Hepatic stellate cell (primary cell): ENCODE data around the gene SLMAP.
A peak's percentile ranks its signal among the peaks of the same experiment; 100 is the strongest.

ENCODE experiments used
- DNase-seq: peaks from one replicate; pipeline ENCODE4 v3.0.0; 2011; ENCODE audit warnings: low spot score

SLMAP gene

GRCh38 chr3:57755741-57756527, at the start of gene SLMAP:
Gene SLMAP (plus strand): TSS chr3:57756309. CDS start chr3:57757652, 1,343 bp downstream.
- DNase-seq, result peak; percentile 95

DNA sequence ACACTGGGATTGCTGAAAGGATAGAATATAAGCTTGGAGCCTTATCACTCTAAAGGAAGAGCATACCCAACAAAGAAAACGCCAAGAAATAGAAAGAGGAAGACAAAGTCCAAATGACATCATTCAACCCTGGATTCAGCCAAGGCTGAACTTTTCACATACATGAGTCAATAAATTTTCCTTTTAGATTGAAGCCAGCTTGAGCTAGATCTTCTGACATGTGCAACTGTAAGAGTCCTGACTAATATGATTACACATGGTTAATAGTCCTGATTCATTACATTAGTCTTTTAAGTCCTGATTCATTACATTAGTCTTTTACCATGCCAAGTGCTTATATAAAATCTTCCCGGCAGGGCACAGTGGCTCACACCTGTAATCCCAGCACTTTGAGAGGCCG, 49.6 kb upstream of the SLMAP start:
- DNase-seq, result peak; percentile 34

- DNase-seq, result no peak
Measured at GRCh38 chr3:57709031-57709430, 47.1 kb upstream of the SLMAP start.

DNA sequence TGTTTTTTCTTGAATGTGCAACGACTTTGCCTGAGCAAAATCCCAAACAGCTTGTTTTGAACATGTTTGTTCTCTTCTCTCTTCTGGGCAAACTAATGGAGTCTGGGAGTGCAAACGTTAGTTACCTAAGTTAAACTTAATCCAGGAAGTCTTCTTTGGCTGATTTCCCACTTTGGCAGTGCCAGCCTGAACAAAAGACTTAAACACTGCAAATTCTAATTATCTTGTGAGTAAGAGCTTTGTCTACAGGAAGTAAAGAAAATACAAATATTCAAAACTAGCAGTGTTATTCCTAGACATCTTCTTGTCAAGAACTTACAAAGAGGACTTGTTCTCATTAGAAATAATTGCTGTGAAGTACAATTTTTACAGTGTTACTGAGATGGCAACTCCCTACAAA, 46.5 kb upstream of the SLMAP start:
- DNase-seq, result no peak

DNA sequence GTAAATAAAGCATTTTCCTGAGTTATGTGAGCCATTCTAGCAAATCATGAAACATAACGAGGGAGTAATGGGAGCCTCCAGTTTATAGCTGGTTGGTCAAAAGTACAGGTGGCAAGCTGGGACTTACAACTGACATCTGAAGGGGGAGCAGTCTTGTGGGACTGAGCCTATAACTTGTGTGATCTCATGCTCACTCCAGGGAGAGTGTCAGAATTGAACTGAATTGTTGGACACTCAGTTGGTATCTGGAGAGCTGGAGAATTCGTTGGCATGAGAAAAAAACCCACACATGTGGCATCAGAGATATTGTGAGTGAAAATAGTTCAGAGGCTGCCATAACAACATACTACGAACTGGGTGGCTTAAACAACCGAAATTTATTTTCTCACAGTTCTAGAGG, 40.4 kb upstream of the SLMAP start:
- DNase-seq, result no peak

DNA sequence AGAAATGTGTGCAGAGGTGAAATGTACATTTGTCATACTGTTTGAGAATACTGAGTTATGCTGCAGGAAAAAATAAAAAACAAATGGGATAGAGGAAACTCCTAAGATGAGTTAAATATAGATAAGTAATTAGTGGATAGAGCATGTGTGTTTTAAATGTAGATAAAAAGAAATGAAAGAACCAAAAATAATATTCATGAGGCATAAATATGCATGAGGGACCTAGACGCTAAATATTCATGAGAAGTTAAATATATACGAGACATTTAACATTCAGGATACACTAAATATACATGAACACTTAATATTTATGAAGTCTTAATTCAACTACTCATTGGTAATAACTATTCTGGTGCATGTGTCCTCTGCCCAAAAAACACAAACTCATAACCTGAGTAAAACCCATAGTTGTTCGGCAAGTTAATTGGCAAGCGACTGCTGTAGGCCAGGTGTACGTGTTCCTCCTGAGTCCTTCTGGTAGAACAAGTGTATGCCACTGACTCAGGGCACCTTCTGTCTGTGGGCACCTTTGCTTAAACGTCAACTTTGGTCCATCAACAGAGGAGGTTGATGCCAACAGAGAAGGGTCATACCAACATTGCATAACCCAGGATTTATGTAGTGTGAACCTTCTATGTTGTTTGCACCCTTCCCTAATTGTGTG, 38.8 kb upstream of the SLMAP start:
- DNase-seq, result no peak

GRCh38 chr3:57718118-57718517, 38.0 kb upstream of the SLMAP start:
- no peak for DNase-seq

DNA sequence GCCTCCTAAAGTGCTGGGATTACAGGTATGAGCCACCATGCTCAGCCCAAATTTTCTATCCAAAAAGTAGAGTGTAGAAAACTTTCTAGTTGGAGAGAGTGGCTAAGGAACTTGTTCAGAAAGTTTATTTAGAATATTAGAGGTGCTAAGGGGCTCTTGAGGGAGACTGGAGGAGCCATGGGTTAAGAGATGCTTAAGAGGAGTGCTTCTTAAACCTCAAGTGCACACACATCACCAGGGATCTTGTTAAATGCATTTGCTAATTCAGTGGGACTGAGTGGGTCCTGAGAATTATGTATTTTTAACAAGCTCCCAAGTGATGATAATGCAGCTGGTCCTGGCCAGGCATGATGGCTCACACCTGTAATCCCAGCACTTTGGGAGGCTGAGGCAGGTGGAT, 29.7 kb upstream of the SLMAP start:
- no peak for DNase-seq

- DNase-seq, result no peak
Measured at GRCh38 chr3:57727106-57727505, 29.0 kb upstream of the SLMAP start.

DNA sequence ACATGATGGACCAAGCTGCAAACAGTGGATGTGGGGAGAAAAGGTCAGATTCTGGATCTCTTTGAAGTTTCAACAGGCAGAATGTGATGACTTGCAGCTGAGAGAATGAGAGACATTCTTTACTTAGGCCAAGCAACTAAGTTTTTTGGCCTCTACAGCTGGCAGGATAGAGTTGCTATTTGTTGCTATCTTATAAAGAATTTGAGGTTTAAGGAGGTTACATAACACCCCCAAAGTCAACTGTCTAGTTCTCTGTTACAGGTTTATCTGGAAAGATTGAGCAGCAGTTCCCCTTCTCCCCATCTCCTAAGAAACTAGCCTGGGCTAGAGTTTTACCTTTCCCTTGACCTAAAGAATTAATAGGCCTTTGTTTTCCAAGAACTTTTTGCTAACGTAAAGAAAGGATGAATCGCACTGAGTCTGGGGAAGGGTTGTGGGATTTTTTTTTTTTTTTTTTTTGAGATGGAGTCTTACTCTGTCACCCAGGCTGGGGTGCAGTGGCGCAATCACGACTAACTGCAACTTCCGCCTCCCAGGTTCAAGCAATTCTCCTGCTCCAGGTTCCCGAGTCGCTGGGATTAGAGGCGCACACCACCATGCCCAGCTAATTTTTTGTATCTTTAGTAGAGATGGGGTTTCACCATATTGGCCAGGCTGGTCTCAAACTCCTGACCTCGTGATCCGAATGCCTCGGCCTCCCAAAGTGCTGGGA, 26.6 kb upstream of the SLMAP start:
- DNase-seq, result no peak

GRCh38 chr3:57730682-57731081, 25.4 kb upstream of the SLMAP start:
- no peak for DNase-seq

- no peak for DNase-seq
Measured at GRCh38 chr3:57731311-57731710, 24.8 kb upstream of the SLMAP start.

DNA sequence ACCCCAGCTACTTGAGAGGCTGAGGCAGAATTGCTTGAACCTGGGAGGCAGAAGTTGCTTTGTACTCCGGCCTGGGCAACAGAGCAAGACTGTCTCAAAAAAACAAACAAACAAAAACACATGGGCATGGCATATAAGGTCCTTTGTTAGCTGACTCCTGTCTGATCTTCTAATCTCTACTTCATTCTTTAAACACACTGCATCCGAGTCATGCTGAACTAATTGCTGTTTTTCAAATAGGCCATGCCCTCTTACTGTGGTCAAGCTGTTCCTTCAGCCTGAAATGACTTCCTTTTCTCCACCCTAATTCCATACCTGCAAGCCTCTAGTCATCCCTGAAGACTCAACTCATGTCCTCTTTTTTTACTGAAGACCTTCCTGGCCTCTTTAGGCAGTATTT, 22.3 kb upstream of the SLMAP start:
- DNase-seq, result no peak

DNA sequence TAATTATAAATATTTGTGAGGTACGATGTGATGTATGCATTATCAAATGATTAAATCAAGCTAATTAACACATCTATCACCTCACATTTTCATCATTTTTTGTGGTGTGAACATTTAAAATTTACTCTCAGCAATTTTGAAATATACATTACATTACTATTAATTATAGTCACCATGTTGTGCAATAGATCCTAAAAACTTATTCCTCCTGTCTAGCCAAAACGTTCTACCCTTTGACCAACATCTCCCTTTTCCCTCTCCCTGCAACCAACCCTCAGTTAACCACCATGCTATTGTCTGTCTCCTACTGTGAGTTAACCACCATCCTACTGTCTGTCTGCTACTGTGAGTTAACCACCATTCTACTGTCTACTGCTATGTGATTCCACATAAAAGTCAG, 20.7 kb upstream of the SLMAP start:
- DNase-seq, result no peak

GRCh38 chr3:57737840-57738239, 18.3 kb upstream of the SLMAP start:
- no peak for DNase-seq

GRCh38 chr3:57738391-57738790, 17.7 kb upstream of the SLMAP start:
- no peak for DNase-seq

DNA sequence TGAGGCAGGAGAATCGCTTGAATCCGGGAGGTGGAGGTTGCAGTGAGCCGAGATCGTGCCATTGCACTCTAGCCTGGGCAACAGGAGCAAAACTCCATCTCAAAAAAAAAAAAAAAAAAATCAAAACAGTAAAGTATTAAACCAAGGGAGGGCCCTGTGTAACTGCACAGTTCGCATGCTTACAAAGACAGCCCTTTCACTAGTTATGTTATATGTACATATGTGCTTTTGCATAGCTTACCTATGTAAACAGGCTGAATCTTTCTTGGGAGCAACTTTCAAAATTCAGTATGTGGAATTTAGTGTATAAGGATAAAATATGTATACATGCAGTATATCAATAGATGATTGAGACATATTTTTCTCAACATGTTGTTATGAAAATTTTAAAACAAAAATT, 16.1 kb upstream of the SLMAP start:
- no peak for DNase-seq

DNA sequence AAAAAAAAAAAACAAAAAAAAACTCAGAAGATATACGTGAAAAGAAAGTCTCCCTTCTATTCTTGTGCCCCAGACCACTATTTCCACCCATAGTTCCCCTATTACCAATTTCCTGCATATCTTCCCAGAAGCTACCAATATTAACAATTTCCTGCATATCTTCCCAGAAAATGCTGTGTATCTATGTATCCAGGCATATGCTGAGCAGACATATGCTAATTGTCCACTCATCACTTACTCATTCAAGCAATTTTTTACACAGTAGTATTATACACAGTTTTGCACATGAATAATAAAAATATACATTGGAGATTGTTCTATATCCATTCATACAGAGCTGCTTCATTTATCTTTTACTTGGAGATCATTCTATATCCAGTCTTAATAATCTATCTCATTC, 12.6 kb upstream of the SLMAP start:
- DNase-seq, result no peak

DNA sequence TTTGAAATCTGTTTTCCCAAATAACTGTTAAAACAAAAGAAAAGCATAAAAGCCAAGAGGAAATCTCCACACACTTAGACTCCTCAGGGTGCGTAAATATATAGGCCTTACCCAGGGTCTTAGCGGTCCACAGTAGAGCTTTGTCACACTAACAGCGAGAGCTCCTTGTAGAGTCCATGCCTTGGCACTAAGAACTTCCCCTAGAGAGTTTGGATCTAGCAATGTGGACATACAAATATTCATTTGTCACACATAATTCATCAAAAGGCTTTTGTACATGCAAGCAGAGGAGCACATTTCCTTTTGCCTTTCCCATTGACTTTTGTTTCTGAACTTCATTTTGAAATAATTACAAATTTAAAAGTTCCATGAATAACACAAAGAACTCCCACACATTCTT, 11.0 kb upstream of the SLMAP start:
- no peak for DNase-seq

DNA sequence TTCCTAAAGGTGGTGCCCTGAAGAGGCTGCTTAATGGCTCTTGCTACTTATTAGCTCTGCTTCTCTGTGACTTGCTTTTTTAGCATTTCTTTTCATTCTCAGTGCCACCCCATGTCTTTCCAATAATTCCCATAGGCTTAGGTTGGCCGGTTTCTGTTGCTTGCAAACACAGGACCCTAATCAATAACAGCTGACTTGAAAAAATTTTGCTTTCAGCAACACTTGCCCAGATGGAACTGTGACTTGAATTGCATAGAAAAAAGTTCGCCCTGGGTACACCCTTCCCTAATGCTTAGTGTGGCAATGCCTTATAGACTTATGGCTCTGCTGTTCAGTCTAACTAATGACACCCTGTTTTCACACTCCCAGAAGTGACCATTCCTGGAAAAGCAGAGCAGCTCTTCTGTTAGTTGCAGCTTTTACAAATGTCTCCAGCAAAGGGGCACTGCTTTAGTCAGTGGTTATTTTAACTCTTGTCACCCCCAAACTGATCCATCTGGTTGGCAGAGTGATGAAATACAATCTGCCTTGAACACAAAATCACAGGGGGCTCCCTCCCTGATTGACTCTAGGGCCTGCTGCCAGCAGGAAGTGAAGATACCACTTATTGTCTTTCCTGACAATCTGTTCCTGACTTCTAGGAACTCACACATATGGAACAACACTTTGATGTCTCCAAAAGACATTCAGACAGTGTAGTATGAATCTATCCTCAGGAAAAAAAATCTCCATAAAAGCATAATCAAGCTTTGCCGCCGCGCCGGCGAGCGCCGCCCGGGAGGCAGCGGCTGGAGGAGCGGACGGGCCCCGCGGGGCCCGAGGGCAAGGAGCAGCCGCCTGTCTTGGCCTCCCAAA, 9.7 kb upstream of the SLMAP start:
- no peak for DNase-seq

DNA sequence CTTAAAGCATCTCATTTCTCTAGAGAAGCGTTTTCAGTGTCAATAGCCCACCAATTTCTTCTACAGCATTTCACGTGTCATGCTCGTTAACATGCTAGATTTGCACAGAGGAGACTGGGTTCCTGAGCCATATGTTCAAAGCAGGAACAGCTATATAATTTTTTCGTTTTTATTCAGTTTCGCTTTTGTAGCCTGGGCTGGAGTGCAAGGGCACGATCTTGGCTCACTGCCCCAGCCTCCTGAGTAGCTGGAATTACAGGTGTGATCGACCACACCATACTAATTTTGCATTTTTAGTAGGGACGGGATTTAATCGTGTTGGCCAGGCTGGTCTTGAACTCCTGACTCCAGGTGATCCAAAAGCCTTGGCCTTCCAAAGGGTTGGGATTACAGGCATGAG, 6.6 kb upstream of the SLMAP start:
- DNase-seq, result no peak

DNA sequence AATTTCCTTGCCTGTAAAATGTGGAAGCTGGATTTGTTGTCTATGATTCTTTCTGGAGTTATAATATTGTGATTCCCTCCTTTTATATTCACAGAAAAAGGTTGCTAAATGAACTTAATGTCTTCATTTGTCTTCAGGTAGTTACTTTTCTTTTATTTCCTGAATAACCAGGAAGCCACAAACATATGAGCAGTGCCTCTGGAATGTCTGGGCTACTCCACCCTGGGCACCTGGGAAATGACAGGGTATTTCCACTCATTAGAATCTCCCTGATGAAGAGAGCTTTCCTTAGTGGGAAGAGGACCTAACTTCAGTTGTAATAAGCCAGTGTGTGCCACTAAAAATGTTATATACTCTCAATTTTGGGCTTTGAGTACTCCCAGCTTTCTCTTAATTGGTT, 3.8 kb upstream of the SLMAP start:
- DNase-seq, result no peak
